HG03432 (cell line): Measurements from ENCODE around the gene STX19.
A peak's percentile ranks its signal among the peaks of the same experiment; 100 is the strongest.

ENCODE experiments used
- ATAC-seq: cut with Tn5 transposase; IDR thresholded peaks from one replicate; pipeline ENCODE4 v1.9.1; 2021; ENCODE audit warnings: mild to moderate bottlenecking, moderate library complexity; ENCODE audit not compliant: unreplicated experiment

STX19 gene

DNA sequence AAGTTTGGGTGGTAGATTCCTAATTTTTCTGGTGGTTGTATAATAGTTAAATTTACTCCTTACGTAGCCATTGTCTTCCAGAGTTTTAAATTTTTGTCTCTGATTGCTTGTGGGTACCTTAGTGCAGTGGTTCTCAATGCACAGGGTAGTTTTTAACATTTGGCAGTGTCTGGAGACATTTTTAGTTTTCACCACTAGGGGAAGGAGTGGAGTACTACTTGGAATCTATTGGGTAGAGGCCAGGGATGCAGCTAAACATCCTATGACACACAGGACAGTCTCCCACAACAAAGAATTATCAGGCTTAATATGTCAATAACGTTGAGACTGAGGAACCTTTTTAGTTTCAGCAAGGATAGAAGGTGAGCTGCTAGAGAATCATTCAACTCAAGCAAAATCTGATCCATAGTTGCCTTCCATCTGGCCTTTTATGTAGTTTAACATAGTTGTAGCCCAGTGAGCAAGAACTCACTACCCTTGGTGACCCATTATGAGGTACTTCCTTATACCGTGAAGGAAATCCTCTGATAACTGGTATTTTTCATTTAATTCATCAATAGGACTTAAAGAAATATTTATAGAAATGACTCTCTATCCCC is 8.6 kb upstream of the STX19 start:
- peak; percentile 82 for ATAC-seq

DNA sequence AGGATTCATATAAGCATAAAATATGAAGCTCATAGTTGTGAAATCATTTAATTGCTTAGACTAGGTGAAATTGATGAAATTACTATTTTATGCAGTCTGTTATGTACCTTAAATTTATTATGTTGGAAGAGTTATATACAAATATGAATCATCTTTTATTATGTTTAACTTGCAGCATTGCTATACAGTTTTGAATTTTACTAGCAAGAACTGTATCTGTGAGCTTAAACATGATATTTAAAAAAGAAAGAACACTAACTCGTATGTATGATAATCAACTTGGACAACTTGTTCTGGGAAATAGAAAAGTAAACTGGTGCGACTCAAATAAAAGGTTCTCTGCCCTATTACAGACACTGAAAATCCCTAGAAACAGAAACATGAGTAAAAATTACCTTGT is 1.8 kb downstream of the STX19 start:
- no peak for ATAC-seq

DNA sequence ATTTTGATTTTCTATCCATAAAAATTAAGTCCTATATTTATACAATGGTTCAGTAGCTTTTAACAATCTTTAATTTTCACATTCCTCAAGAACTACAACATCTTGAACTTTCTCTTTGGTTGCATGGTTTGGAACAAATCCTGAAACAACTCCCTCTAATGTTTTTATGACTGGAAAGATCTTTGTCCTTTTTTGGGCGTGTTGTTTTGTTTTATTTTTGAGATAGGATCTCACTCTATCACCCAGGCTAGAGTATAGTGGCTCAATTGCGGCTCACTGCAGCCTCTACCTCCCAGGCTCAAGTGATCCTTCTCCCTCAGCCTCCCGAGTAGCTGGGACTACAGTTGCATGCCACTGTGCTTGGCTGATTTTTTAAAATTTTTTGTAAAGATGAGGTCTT is 4.0 kb downstream of the STX19 start:
- no peak for ATAC-seq

DNA sequence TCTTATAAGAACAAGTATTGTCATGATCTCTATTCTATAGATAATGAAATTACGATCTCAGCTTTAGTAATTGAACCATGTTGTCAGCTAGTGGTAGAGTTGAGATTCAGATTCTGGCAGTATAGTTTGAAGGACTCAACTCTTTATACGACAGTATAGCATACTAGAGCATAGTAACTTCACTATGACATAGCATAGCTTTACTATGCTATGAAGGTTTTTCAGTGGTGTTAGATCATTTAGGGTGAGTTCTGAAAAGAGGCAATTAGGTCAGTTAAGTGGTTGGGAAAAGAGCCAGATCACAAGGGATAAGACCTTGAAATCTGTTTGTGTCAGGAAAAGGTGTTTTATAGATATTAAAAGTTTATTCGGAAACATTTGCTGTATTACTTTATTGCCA is 8.1 kb downstream of the STX19 start:
- ATAC-seq: no peak

DNA sequence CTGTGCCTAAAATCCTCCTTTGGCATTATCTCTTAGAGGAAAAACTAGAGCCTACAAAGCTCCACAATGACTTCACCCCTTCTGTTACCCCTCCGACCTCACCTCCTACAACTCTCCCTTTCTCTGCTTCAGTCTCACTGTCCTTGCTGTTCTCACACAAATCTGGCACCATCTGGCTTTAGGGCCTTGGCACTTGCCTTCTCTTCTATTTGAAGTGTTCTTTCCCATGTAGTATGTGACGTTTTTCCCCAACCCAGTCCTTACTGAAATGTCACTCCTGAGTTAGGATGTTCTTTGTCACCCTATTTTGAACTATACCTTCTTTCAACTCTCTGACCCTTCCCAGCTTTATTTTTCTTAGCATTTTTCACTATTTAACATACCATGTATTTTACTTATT is 8.7 kb downstream of the STX19 start:
- ATAC-seq: no peak

DNA sequence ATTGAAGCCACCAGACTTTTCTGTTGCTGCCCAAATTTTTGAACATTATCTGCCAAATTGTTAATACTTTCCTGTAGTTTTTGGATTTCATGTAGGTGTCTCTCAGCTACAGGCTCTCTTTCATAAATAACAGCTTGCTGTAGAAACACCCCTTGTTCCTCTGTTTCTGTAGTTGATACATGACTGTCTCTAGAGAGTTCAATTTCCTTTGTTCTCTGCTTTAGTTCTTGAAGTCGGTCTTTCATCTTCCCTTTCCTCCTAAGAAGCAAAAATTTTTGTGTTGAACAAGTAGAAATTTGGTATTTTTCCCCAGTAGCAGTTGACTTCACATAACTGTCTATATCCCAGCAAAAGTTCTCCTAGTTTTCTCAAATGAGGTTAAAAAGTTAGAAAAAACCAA is 13.4 kb downstream of the STX19 start:
- no peak for ATAC-seq

DNA sequence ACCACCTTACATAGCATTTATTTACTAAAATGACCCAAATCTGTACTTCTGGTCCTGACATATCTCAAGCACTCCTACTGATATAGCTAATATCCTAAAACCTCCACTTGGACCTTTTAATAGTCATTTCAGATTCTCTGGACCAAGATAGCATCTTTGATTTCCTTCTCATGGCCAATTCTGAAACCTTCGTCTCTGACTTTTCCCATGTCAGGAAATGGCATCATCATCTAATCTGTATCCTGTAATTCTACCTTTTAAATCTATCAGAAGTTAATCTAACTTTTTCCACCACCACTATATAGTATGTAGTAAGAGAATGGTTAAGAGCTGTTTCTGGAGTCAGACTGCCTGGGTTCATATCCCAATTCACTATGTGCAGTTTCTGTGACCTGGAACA is 16.2 kb downstream of the STX19 start:
- ATAC-seq: no peak

DNA sequence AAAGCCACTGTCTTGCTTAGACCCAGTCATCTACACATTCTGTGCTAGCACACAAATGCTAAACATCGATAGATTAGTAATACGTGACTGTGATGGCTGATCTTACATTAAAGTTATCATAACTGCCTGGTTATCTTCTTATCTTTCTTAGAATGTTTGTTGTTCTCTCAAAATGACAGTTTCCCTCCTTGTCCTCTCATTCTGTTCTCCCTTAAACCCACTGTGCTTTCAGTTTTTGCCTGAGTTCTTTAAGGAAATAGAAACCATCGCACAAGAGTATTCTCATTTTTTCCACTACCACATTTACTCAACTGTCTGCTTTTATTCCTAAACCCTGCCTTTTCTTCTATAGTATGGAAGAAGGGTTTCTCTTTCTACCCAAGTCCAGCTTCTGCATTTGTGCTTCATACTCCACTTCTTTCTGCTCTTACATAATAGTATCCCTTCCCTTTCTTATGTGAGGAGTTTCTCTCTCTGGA is 17.1 kb downstream of the STX19 start:
- ATAC-seq: no peak

DNA sequence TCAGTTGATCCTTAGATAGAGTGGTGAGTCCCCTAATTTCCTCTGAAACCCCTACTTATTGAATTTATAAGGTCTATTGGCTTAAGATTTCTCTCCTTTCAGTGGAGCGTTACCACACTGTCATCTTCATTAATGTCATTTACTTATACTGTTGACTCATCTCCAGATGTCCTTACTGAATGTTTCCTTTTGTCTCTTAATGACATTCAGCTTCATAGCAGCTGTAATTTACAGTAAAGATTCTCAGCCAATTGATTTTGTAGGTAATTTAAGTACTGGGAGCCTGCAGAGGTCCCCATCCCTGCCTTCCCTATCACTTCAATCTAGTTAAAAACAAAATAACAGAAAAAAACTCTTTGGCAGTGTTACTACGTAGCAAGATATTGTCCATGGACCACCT is 18.8 kb downstream of the STX19 start:
- ATAC-seq: no peak

DNA sequence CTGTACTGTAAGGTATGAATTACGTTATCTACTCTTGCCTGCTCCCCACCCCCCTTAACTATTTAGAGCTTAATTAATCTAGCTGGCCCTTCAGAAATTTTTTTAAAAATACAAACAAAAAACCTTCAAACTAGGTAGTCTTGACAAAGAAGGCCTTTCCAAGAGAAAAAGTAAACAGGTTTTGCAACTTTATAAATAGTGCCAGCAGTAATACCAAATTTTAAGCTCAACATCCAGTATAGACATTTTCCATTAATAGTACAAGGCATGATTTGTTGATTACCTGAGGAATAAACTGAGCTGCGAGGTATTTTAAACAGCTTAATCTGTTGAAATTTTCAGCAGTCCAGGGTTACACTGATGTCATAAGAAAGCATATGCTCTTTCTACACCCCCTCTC is 20.1 kb downstream of the STX19 start:
- no peak for ATAC-seq

DNA sequence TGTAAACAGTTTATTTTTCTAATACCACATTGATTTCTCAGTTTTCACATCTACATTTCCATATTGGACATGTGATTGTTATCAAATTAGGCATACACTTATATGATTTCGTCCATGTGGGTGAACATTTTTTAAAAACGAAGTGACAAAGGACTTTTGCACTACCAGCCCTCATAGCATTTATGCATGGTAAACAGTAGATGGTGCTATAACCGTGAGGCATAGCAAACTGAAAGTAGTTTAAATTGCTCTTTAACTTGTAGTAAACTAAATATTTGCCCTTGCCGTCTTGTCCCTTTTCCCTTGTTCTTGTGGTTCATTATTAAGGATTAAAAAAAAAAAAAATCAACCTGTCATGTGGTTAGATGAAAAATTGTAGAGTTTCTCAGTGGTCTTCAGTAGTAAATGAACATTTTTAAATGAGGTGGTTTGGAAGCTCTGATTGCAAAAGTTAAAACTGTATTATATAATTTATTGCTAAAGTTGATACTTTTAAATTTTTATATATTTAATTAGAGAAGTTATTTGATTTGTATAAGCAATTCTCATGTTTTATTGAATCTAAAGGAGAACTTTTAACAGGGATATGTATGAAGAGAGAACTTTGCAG is 24.0 kb downstream of the STX19 start:
- ATAC-seq: peak; percentile 96

DNA sequence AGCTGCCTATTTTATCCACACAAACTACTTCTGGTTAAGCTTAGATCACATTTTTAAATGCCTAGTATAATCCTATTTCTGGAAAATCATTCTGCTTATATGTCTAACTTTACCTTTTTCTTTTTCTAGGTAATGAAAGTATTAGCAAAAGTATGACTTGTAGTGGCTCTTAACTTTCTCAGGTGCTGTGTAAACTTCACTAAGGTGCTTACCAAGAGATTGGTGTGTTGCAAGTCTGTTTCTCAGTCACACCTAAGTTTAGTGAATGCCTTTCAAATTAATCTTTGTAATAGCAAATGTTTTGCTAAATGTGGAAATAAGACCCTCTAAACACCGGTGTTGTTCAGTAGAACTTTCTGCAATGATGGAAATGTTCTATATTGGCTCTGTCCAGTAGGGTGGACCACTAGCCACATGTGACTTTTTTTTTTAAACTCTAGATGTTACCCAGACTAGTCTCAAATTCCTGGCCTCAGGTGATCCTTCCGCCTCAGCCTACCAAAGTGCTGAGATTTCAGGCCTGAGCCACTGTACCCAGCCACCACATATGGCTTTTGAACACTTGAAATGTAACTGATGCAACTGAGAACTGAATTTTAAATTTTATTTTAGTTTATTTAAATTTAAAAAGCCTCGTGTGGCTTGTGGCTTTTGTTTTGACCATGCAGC is 26.4 kb downstream of the STX19 start:
- ATAC-seq: no peak

DNA sequence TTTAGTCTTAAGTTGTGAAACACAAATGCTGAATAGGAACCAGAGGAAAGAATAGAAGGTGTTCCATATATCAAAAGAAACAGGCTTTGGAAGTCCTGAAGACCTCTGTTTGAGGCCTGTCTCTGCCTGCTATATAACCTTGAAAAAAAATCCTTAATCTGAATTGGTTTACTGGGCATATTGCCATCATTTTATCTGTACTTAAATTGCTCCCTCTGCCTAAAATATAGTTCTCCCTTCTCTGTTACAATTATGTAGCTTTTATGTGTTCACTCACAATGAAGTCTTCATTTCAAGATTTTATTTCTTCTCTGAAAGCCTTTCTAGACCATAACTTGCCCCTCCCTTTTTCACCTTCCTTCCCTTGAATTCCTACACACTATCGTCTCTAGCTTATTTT is 27.2 kb downstream of the STX19 start:
- ATAC-seq: no peak

DNA sequence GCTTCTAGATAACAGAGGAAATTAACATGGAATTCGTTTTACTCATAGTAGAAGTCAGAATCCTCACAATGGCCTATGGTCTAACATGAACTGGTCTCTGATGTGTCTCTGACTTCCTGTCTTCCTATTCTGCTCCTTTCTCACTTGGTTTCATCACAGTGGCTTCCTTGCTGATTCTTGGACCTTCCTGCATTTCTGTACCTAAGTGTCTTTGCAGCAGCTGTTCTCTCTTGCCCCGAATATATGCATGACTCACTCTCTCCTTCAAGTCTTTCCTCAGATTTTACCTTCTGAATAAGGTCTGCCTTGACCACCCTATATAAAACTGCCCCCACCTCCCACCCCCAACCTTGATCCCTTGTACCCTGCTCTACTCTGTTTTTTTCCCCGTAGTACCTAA is 34.3 kb downstream of the STX19 start:
- ATAC-seq: no peak

DNA sequence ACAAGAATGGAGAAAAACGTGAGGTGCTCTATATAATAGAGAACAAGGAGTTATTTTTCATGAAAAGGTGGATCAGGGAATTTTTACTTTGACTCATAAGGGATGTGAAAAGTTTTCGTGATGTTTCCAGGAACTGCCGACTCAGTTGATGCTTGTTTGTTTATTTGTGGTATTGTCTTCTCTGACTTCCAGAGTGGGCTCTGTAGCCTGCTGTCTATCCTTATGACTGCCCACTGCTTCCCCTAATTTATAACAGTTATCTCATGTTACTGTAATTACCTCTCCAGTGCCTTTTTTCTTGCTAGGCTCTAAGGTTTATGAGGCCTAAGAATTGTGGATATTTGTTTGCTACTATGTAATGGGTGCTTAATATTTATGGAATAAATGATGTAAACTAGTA is 36.2 kb downstream of the STX19 start:
- no peak for ATAC-seq

DNA sequence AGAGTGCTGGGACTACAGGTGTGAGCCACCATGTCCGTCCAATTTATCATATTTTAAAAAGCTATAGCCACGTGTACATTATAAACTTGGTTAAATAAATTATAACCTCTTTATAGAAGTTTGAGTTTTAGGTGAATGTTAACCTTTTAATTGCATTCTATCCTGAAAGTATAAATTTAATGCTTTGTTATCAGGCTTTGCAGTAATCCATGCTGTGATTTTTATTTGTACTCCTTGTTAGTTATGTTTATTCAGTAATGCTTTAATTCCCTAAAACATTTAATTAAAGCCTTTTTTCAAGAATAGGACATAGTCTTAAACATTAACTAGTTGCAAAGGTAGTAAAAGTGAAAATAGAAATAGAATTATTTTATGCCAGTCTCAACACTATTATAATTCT is 36.8 kb downstream of the STX19 start:
- no peak for ATAC-seq

DNA sequence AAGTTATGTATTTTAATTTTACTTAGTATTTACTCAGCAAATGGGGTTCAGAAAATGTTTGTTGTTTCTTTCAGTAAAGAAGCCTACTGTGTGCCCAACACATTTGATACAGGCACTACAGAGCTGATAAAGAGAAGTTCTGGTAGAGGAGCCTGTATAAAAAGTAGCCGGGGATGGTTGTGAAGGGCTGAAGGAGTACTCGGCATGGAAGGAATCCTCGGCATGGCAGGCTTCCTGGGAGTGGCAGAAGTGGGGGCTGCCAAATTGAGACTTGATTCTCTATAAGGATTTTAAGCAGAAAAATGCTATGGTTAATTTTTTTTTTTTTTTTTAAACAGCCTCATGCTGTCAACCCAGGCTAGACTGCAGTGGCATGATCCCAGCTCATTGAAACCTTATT is 39.2 kb downstream of the STX19 start:
- ATAC-seq: no peak

DNA sequence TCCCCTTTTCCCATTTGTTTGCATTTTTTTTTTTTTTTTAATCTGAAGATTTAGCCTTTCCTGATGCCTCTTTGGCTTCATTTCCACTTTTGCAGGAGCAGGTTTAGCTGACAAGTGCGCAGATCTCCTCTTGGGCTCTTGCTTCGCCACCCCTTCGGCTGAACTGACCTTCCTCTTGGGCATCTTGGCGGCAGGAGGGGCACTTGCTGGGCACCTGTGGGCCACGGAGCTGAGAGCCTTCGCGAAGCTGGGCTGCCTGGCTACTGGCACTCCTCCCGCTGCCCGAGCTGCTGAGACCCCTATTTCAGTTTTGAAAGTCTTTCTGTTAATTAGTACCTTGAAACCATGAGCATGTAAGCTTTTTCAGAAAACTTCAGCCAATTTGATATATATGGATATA is 39.6 kb downstream of the STX19 start:
- ATAC-seq: no peak

DNA sequence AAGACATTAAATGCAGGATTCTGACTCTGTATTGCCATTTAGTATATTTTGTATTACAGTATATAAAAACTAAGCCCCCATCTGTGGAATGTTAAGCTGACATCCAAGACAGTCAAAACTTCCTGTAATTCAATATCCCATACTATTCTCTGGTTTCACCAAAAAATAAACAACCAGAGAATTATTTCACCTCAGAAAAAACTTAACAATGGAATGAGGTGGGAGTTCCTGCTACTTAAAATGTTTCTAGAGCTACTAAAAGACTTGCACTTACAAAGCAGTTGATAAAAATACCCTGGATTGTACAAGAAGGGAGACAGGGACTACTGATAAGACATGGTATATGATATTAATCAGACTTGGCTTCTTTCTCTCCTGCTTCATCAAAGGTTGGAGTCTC is 40.1 kb downstream of the STX19 start:
- no peak for ATAC-seq

DNA sequence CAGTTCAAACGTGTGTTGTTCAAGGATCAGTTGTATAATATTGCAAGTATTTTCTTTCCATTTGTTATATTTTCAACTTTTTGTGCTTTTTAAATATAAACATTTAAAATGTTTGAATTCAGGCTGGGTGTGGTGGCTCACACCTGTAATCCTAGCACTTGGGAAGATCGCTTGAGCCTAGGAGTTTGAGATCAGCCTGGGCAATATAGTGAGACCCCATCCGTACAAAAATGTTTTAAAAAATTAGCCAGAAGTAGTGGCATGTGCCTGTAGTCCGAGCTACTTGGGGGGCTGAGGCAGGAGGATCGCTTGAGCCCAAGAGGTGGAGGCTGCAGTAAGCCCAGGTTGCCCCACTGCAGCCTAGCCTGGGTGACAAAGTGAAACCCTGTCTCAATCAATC is 43.8 kb downstream of the STX19 start:
- ATAC-seq: no peak

DNA sequence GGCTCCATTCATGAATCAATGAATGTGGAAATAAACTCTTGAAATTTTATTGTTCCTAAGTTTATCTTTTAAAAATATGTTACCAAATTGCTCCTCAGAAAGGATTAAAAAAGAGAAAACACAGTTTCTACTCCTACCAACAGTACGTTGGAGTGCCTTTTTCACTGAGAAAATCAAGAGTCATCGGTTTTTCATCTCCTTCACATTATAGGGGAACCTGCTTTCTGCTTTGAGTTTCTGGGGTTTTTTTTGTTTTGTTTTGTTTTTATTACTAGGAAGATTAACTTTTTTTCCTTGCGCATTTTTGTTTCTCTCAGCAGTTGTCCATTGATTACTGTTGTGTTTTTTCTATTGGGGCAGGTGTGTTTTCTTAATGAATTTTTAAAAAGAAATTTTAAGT is 45.0 kb downstream of the STX19 start:
- ATAC-seq: no peak

DNA sequence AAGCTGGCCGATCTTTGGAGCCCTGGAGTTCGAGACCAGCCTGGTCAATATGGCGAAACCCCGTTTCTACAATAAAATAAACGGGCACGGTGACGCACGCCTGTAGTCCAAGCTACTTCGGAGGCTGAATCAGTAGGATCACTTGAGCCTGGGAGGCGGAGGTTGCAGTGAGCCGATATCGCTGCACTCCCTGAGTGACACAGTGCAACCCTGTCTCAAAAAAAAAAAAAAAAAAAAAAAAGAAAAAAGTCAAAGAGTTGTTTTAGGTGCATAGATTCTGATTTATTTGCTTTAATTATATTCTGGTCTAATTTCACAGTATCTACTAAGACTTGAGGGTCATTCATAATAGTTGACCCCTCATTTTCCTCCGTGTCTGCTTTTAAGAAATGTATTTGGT is 46.7 kb downstream of the STX19 start:
- ATAC-seq: no peak
